H1 (cell line): ENCODE results near the gene ZNF273. TPM values are rescaled to one million over a fixed set of nuclear protein-coding genes. Genes with fewer than 3 reads are reported as not detected.

Experiments
- CTCF ChIA-PET: fragments of 300-600 bp; sonication (Branson Sonifier 250); formaldehyde crosslinking; loops from one replicate; lab custom pipeline; 2021; ENCODE audit not compliant: partially characterized antibody; lab: Charles Lee
- POLR2A ChIA-PET: fragments of 300-600 bp; sonication (Branson Sonifier 250); formaldehyde crosslinking; loops from one replicate; lab custom pipeline; 2021; ENCODE audit warnings: inconsistent platforms; ENCODE audit not compliant: partially characterized antibody; lab: Charles Lee
- DNase-seq, 2 experiments: peaks; one replicate each; pipeline versions ENCODE4 v3.0.0 to v3.0.0-alpha.2; 2010 to 2022; ENCODE audit warnings: low spot score in 2 of 2, low read depth in 1 of 2, mixed read lengths in 1 of 2
- FAIRE-seq: peaks from 2 replicates; lab custom pipeline; 2011; peaks lifted over from hg19 to GRCh38; lab: Jason Lieb, UNC
- H2AFZ ChIP-seq: 2 replicates; pipeline ENCODE4 v1.8.1; 2012; ENCODE audit warnings: low read length, inconsistent platforms
- H2AK5ac ChIP-seq: 2 replicates; pipeline ENCODE4 v1.6.1; 2013; ENCODE audit warnings: low read depth, low read length
- H2BK120ac ChIP-seq: replicated peaks from 2 replicates; pipeline ENCODE3; 2013; ENCODE audit warnings: low read depth, low read length, inconsistent platforms
- H2BK12ac ChIP-seq: 2 replicates; pipeline ENCODE4 v1.6.1; 2013; ENCODE audit warnings: low read depth, low read length
- H2BK15ac ChIP-seq: 2 replicates; pipeline ENCODE4 v1.6.1; 2013; ENCODE audit warnings: low read length
- H2BK20ac ChIP-seq: 2 replicates; pipeline ENCODE4 v1.6.1; 2013; ENCODE audit warnings: low read length
- H2BK5ac ChIP-seq: 2 replicates; pipeline ENCODE4 v1.6.1; 2013; ENCODE audit warnings: low read depth, low read length
- H3K14ac ChIP-seq: 2 replicates; pipeline ENCODE4 v1.6.1; 2013; ENCODE audit warnings: inconsistent platforms; ENCODE audit not compliant: insufficient read length
- H3K18ac ChIP-seq: 2 replicates; pipeline ENCODE4 v1.6.1; 2013; ENCODE audit warnings: low read length; ENCODE audit errors: extremely low read depth
- H3K23ac ChIP-seq: 2 replicates; pipeline ENCODE4 v1.6.1; 2013; ENCODE audit warnings: inconsistent platforms; ENCODE audit not compliant: insufficient read length
- H3K23me2 ChIP-seq: 2 replicates; pipeline ENCODE4 v1.6.1; 2013; ENCODE audit warnings: low read depth, low read length
- H3K27ac ChIP-seq: 2 replicates; pipeline ENCODE4 v1.6.1; 2011; ENCODE audit warnings: low read depth, low read length, inconsistent platforms
- H3K27me3 ChIP-seq, 4 experiments: replicated peaks in 1 of 4; 1 replicate in 1 of 4; 2 replicates in 3 of 4; pipeline versions ENCODE4 v1.6.1 to v1.8.1; 2011 to 2013; ENCODE audit warnings: low read length in 3 of 4, mild to moderate bottlenecking in 3 of 4, inconsistent platforms in 2 of 4, mixed read lengths in 2 of 4, moderate library complexity in 1 of 4; ENCODE audit not compliant: control insufficient read depth in 3 of 4, insufficient read depth in 3 of 4; ENCODE audit errors: extremely low read depth in 1 of 4
- H3K36me3 ChIP-seq, 4 experiments: 2 replicates each; pipeline versions ENCODE4 v1.6.1 to v1.8.1; 2011 to 2013; ENCODE audit warnings: mild to moderate bottlenecking in 4 of 4, low read length in 3 of 4, moderate library complexity in 2 of 4, control low read depth in 1 of 4, inconsistent platforms in 1 of 4; ENCODE audit not compliant: insufficient read depth in 4 of 4, control insufficient read depth in 2 of 4
- H3K4ac ChIP-seq: replicated peaks from 2 replicates; pipeline ENCODE3; 2013; ENCODE audit warnings: low read length, low read depth, mixed read lengths, inconsistent platforms; ENCODE audit not compliant: insufficient read length
- H3K4me1 ChIP-seq, 4 experiments: replicated peaks in 1 of 4; 1 replicate in 1 of 4; 2 replicates in 3 of 4; pipeline versions ENCODE4 v1.6.1 to v1.8.1; 2011 to 2013; ENCODE audit warnings: low read length in 3 of 4, inconsistent platforms in 2 of 4, mixed read lengths in 1 of 4; ENCODE audit not compliant: insufficient read depth in 4 of 4, control insufficient read depth in 3 of 4
- H3K4me2 ChIP-seq, 2 experiments: 2 replicates each; pipeline versions ENCODE4 v1.6.1 to v1.8.1; 2011 to 2013; ENCODE audit warnings: low read depth in 2 of 2, low read length in 2 of 2, control low read depth in 1 of 2, inconsistent platforms in 1 of 2, mild to moderate bottlenecking in 1 of 2; ENCODE audit not compliant: insufficient read depth in 1 of 2
- H3K4me3 ChIP-seq, 4 experiments: fragments of 200-600, 300-600 bp in 1 of 4; sonication (generic), shearing (Covaris generic), sonication (Bioruptor Twin) in 1 of 4; 2 replicates each; pipeline versions ENCODE4 v1.5.1 to v1.8.1; 2011 to 2016; ENCODE audit warnings: low read length in 4 of 4, low read depth in 3 of 4, control low read depth in 2 of 4, inconsistent platforms in 2 of 4, mild to moderate bottlenecking in 2 of 4, mixed read lengths in 1 of 4, moderate library complexity in 1 of 4; ENCODE audit not compliant: insufficient read depth in 2 of 4; ENCODE audit errors: extremely low read depth in 1 of 4
- H3K56ac ChIP-seq: replicated peaks from 2 replicates; pipeline ENCODE3; 2013; ENCODE audit warnings: low read depth, mild to moderate bottlenecking, mixed read lengths, low read length, inconsistent platforms; ENCODE audit not compliant: insufficient read length
- H3K79me1 ChIP-seq: 2 replicates; pipeline ENCODE4 v1.6.1; 2013; ENCODE audit warnings: low read depth, low read length, control low read depth
- H3K79me2 ChIP-seq, 2 experiments: 2 replicates each; pipeline versions ENCODE4 v1.6.1 to v1.8.1; 2012 to 2013; ENCODE audit warnings: low read length in 2 of 2, mild to moderate bottlenecking in 2 of 2, inconsistent platforms in 1 of 2; ENCODE audit not compliant: insufficient read depth in 2 of 2, control insufficient read depth in 1 of 2
- H3K9ac ChIP-seq, 4 experiments: replicated peaks in 1 of 4; 1 replicate in 1 of 4; 2 replicates in 3 of 4; pipeline versions ENCODE4 v1.6.1 to v1.8.1; 2011 to 2013; ENCODE audit warnings: low read depth in 3 of 4, low read length in 3 of 4, control low read depth in 2 of 4, mild to moderate bottlenecking in 2 of 4, moderate library complexity in 2 of 4, inconsistent platforms in 1 of 4; ENCODE audit errors: extremely low read depth in 1 of 4
- H3K9me3 ChIP-seq, 2 experiments: 2 replicates each; pipeline versions ENCODE4 v1.6.1 to v1.8.1; 2012 to 2013; ENCODE audit warnings: mild to moderate bottlenecking in 2 of 2, moderate library complexity in 2 of 2, control low read depth in 1 of 2, inconsistent platforms in 1 of 2, low read depth in 1 of 2, low read length in 1 of 2, mixed read lengths in 1 of 2; ENCODE audit not compliant: insufficient read depth in 2 of 2
- H4K20me1 ChIP-seq, 2 experiments: replicated peaks in 1 of 2; 2 replicates each; pipeline versions ENCODE3 to v1.8.1; 2011 to 2013; ENCODE audit warnings: inconsistent platforms in 2 of 2, low read length in 2 of 2, mild to moderate bottlenecking in 1 of 2; ENCODE audit not compliant: insufficient read depth in 2 of 2, control insufficient read depth in 1 of 2
- H4K5ac ChIP-seq: 2 replicates; pipeline ENCODE4 v1.6.1; 2013; ENCODE audit warnings: low read length, low read depth, mixed read lengths, inconsistent platforms; ENCODE audit not compliant: insufficient read length
- H4K8ac ChIP-seq: 2 replicates; pipeline ENCODE4 v1.8.0; 2013; ENCODE audit warnings: mild to moderate bottlenecking, moderate library complexity, low read length, inconsistent platforms; ENCODE audit not compliant: insufficient read depth; ENCODE audit errors: extremely low read depth
- H4K91ac ChIP-seq: replicated peaks from 2 replicates; pipeline ENCODE3; 2013; ENCODE audit warnings: low read length, mixed read lengths, inconsistent platforms; ENCODE audit not compliant: insufficient read length
- ATF3 ChIP-seq: IDR thresholded peaks from 2 replicates; pipeline ENCODE4 v1.6.1; 2011; ENCODE audit warnings: low read depth, mild to moderate bottlenecking, low read length; ENCODE audit not compliant: insufficient read depth
- BCL11A ChIP-seq, 2 experiments: IDR thresholded peaks; one replicate each; pipeline ENCODE4 v1.6.1; 2011; ENCODE audit warnings: low read depth in 2 of 2, low read length in 2 of 2, mild to moderate bottlenecking in 2 of 2
- GTF2F1 ChIP-seq: IDR thresholded peaks from 2 replicates; pipeline ENCODE4 v1.6.1; 2012; ENCODE audit warnings: low read depth, low read length, improper control_type of control experiment, borderline replicate concordance
- HDAC6 ChIP-seq: IDR thresholded peaks from one replicate; pipeline ENCODE4 v1.7.1; 2012; ENCODE audit warnings: low read depth, mild to moderate bottlenecking, inconsistent platforms, low read length, moderate library complexity
- NANOG ChIP-seq: IDR thresholded peaks from 2 replicates; pipeline ENCODE4 v1.6.1; 2011; ENCODE audit warnings: low read length, low read depth, mild to moderate bottlenecking, inconsistent platforms; ENCODE audit not compliant: insufficient read depth, poor library complexity, severe bottlenecking
- NRF1 ChIP-seq: IDR thresholded peaks from 2 replicates; pipeline ENCODE4 v1.6.1; 2011; ENCODE audit warnings: mild to moderate bottlenecking, low read depth, low read length, improper control_type of control experiment
- POLR2AphosphoS5 ChIP-seq: IDR thresholded peaks from 2 replicates; pipeline ENCODE4 v1.6.1; 2011; ENCODE audit warnings: low read depth, low read length
- RXRA ChIP-seq: IDR thresholded peaks from 2 replicates; pipeline ENCODE4 v1.6.1; 2011; ENCODE audit warnings: low read depth, mild to moderate bottlenecking, low read length, moderate library complexity; ENCODE audit not compliant: insufficient read depth
- SRF ChIP-seq: IDR thresholded peaks from 2 replicates; pipeline ENCODE4 v1.6.1; 2011; ENCODE audit warnings: mild to moderate bottlenecking, low read depth, low read length, moderate library complexity
- WGBS, 2 experiments: shearing (Covaris generic) in 1 of 2; methylation state at CpG; one replicate each; pipeline versions ENCODE4 v1.1.6 to v1.1.7; 2013 to 2015; ENCODE audit warnings: low lambda C conversion rate in 2 of 2, mixed read lengths in 2 of 2, inconsistent platforms in 1 of 2, low coverage in 1 of 2, missing lambda C conversion rate in 1 of 2; ENCODE audit not compliant: insufficient replicate concordance in 2 of 2, insufficient coverage in 1 of 2, insufficient read length in 1 of 2; ENCODE audit errors: extremely low coverage in 1 of 2, missing lambda C conversion rate in 1 of 2; 5-methylcytosine and 5-hydroxymethylcytosine counted together
- polyA plus RNA-seq, 7 experiments: library from polyadenylated mRNA; depleted of rRNA in 3 of 7; stranded (reverse) in 5 of 7; unstranded in 2 of 7; fragments of >200 nt in 5 of 7; fragments of 200-250 nt in 2 of 7; gene quantifications; 1 replicate in 5 of 7; 2 replicates in 1 of 7; 4 replicates in 1 of 7; pipeline versions ENCODE4 v1.2.1 to v1.2.3, GENCODE V29; 2011 to 2013; ENCODE audit warnings: missing spikeins in 2 of 7, mixed read lengths in 2 of 7
- total RNA-seq: library from RNA; stranded (reverse); fragmentation: NEBNext Ultra II Directional; extraction: Animal tissue kit (Norgen Biotek cat#: 25700); gene quantifications from 2 replicates; pipeline ENCODE4 v1.2.1, GENCODE V29; 2021
- TF ChIP-seq, protein P1 (sequence below), 3 experiments: IDR thresholded peaks; 1 replicate in 2 of 3; 2 replicates in 1 of 3; pipeline versions ENCODE4 v1.5.1 to v1.6.1; 2011; ENCODE audit warnings: low read length in 3 of 3, mild to moderate bottlenecking in 3 of 3, inconsistent platforms in 2 of 3, low read depth in 1 of 3, moderate library complexity in 1 of 3; ENCODE audit not compliant: insufficient read depth in 1 of 3; ENCODE audit errors: control extremely low read depth in 1 of 3

ZNF273 gene
- total and polyA plus RNA-seq, 2 of the 8 experiments (the other 6 are each of a cell fraction or from before 2014, with no cell fraction given), result 6.2 to 23.2 TPM

- H4K91ac ChIP-seq, result no peak overlapping the region
- POLR2A ChIA-PET, result no interaction called here
- H4K5ac ChIP-seq, result no peak overlapping the region
- no peak overlapping the region for H3K18ac ChIP-seq
- no peak overlapping the region for H2BK5ac ChIP-seq
- no peak overlapping the region for H2AFZ ChIP-seq
- H4K8ac ChIP-seq, result no peak overlapping the region
- H3K14ac ChIP-seq, result no peak overlapping the region
- no peaks in the 10 kb centered on the region for H3K79me2 ChIP-seq
- no peak for DNase-seq
- H3K27ac ChIP-seq, result no peak overlapping the region
- H3K56ac ChIP-seq, result no peak overlapping the region
- H3K4me1 ChIP-seq, result no peaks in the 10 kb centered on the region; a peak in 2 of 7 replicates
- H2AK5ac ChIP-seq, result no peak overlapping the region
- H2BK15ac ChIP-seq, result no peak overlapping the region
- CTCF ChIA-PET, result no interaction called here
- H3K4ac ChIP-seq, result no peak overlapping the region
- peaks cover 0 to 34% of the 10 kb centered on the region in 2 experiments; a peak in 1 of 4 replicates for H3K9me3 ChIP-seq
- no peak overlapping the region for H2BK120ac ChIP-seq
- no peak overlapping the region for H3K23ac ChIP-seq
- no peak overlapping the region for H2BK20ac ChIP-seq
- 84% methylated on average over 9 of the region's 9 CpGs; no CpG with 5 or more reads in 1 of the 2 experiments for WGBS, 2 experiments
- no peak overlapping the region for H3K9ac ChIP-seq
- H2BK12ac ChIP-seq, result no peak overlapping the region
- no peak for FAIRE-seq
- H4K20me1 ChIP-seq, result no peaks in the 10 kb centered on the region
- peaks cover 0 to 7% (median 6%) of the 10 kb centered on the region in 4 experiments; a peak in 5 of 7 replicates for H3K27me3 ChIP-seq
- H3K4me3 ChIP-seq, result no peak overlapping the region
- H3K79me1 ChIP-seq, result no peaks in the 10 kb centered on the region
- H3K4me2 ChIP-seq, result no peak overlapping the region
- H3K36me3 ChIP-seq, result no peaks in the 10 kb centered on the region
- peaks cover 3% of the 10 kb centered on the region; the same call in 1 of the 2 replicates for H3K23me2 ChIP-seq
- TF ChIP-seq NANOG (no peak), GTF2F1 (no peak), SRF (no peak), POLR2AphosphoS5 (no peak), RXRA (no peak), NRF1 (no peak), BCL11A (IDR thresholded peaks at IDR 0.05; ENCODE audit: low read depth in 2 of 2, low read length in 2 of 2) (no peak), ATF3 (no peak), HDAC6 (no peak)
- TF ChIP-seq, protein P1, sequence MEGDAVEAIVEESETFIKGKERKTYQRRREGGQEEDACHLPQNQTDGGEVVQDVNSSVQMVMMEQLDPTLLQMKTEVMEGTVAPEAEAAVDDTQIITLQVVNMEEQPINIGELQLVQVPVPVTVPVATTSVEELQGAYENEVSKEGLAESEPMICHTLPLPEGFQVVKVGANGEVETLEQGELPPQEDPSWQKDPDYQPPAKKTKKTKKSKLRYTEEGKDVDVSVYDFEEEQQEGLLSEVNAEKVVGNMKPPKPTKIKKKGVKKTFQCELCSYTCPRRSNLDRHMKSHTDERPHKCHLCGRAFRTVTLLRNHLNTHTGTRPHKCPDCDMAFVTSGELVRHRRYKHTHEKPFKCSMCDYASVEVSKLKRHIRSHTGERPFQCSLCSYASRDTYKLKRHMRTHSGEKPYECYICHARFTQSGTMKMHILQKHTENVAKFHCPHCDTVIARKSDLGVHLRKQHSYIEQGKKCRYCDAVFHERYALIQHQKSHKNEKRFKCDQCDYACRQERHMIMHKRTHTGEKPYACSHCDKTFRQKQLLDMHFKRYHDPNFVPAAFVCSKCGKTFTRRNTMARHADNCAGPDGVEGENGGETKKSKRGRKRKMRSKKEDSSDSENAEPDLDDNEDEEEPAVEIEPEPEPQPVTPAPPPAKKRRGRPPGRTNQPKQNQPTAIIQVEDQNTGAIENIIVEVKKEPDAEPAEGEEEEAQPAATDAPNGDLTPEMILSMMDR (IDR thresholded peaks at IDR 0.05; ENCODE audit: control extremely low read depth in 1 of 3, insufficient read depth in 1 of 3, low read depth in 1 of 3, low read length in 3 of 3), result no peak
Observed at GRCh38 chr7:64879086-64879730, 23.9 kb upstream of the ZNF273 start.
